ENCODE results near the gene MED15.

DNA sequence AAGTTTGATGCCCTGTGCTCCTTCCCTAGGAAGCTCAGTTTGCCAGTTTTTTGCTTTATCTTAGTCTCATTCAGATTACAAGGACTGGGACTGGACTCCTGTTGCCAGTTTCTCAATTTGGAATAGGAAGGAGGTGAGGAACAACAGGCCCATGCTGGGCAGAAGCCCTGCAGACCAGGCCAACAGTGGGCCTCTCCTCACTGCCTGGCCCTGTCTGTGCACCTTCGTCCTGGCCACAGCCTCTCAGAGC lies 23.7 kb downstream of the MED15 start:
- TF ChIP-seq JUND (IDR thresholded peaks at IDR 0.05; ENCODE audit: low read depth, low read length) (no peak), CREM (IDR thresholded peaks at IDR 0.05; ENCODE audit: low read depth) (no peak), FOXM1 (IDR thresholded peaks at IDR 0.05; ENCODE audit: low read depth, low read length) (no peak), SREBF2 (IDR thresholded peaks at IDR 0.05; ENCODE audit: low read length) (no peak), JUNB (IDR thresholded peaks at IDR 0.05) (no peak), NRF1 (conservative IDR thresholded peaks at IDR 0.05; ENCODE audit: low read depth, low read length) (no peak), EP300 (IDR thresholded peaks at IDR 0.05; ENCODE audit: borderline replicate concordance in 1 of 2, control insufficient read depth in 1 of 2, low read depth in 2 of 2, low read length in 2 of 2) (no peak), BMI1 (IDR thresholded peaks at IDR 0.05; ENCODE audit: borderline replicate concordance) (no peak), ATF7 (IDR thresholded peaks at IDR 0.05; ENCODE audit: low read depth) (no peak)
- TF ChIP-seq, protein P1, sequence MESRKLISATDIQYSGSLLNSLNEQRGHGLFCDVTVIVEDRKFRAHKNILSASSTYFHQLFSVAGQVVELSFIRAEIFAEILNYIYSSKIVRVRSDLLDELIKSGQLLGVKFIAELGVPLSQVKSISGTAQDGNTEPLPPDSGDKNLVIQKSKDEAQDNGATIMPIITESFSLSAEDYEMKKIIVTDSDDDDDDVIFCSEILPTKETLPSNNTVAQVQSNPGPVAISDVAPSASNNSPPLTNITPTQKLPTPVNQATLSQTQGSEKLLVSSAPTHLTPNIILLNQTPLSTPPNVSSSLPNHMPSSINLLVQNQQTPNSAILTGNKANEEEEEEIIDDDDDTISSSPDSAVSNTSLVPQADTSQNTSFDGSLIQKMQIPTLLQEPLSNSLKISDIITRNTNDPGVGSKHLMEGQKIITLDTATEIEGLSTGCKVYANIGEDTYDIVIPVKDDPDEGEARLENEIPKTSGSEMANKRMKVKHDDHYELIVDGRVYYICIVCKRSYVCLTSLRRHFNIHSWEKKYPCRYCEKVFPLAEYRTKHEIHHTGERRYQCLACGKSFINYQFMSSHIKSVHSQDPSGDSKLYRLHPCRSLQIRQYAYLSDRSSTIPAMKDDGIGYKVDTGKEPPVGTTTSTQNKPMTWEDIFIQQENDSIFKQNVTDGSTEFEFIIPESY (IDR thresholded peaks at IDR 0.05) = no peak

All from GM12878 (cell line).